Type B pancreatic cell (in vitro differentiated cells): Measurements from ENCODE around the gene BCL10. TPM values are rescaled to one million over a fixed set of nuclear protein-coding genes. Genes with fewer than 3 reads are reported as not detected.

Experiments
- DNase-seq: peaks from one replicate; pipeline ENCODE4 v3.0.0; 2021; ENCODE audit warnings: mixed read lengths; ENCODE audit not compliant: unreplicated experiment; ENCODE audit errors: extremely low spot score
- H3K27ac Mint-ChIP-seq: 2 replicates; pipeline ENCODE4 v1.8.0; 2021; ENCODE audit warnings: mild to moderate bottlenecking, mixed read lengths
- H3K27me3 Mint-ChIP-seq: 2 replicates; pipeline ENCODE4 v1.8.0; 2021; ENCODE audit warnings: mixed read lengths
- H3K36me3 Mint-ChIP-seq: 2 replicates; pipeline ENCODE4 v1.8.0; 2021; ENCODE audit warnings: mixed read lengths
- H3K4me1 Mint-ChIP-seq: one replicate; pipeline ENCODE4 v1.8.0; 2021; ENCODE audit warnings: mixed read lengths; ENCODE audit not compliant: unreplicated experiment
- H3K4me3 Mint-ChIP-seq: 2 replicates; pipeline ENCODE4 v1.8.0; 2021; ENCODE audit warnings: mild to moderate bottlenecking, mixed read lengths
- H3K9me3 Mint-ChIP-seq: 2 replicates; pipeline ENCODE4 v1.8.0; 2021; ENCODE audit warnings: mixed read lengths
- total RNA-seq: library from RNA; stranded (reverse); gene quantifications from 2 replicates; pipeline ENCODE4 v1.2.1, GENCODE V29; 2021; ENCODE audit warnings: low replicate concordance
- TF ChIP-seq, protein P1 (sequence below): fragments of 200-600 bp; sonication (generic); conservative IDR thresholded peaks from 2 replicates; pipeline ENCODE4 v1.5.0; 2021; ENCODE audit warnings: antibody characterized with exemption, mild to moderate bottlenecking

The BCL10 gene
- total RNA-seq, 1 donor from 2014 or later, result 25.0 TPM

GRCh38 chr1:85220756-85221201 lies 55.7 kb downstream of the BCL10 start:
- no peak for DNase-seq
- Mint-ChIP-seq H3K27me3 (no peaks in the 10 kb centered on the region), H3K27ac (no peak overlapping the region), H3K4me1 (peaks cover 25% of the 10 kb centered on the region), H3K36me3 (no peaks in the 10 kb centered on the region), H3K9me3 (no peaks in the 10 kb centered on the region), H3K4me3 (no peak overlapping the region)
- TF ChIP-seq, protein P1, sequence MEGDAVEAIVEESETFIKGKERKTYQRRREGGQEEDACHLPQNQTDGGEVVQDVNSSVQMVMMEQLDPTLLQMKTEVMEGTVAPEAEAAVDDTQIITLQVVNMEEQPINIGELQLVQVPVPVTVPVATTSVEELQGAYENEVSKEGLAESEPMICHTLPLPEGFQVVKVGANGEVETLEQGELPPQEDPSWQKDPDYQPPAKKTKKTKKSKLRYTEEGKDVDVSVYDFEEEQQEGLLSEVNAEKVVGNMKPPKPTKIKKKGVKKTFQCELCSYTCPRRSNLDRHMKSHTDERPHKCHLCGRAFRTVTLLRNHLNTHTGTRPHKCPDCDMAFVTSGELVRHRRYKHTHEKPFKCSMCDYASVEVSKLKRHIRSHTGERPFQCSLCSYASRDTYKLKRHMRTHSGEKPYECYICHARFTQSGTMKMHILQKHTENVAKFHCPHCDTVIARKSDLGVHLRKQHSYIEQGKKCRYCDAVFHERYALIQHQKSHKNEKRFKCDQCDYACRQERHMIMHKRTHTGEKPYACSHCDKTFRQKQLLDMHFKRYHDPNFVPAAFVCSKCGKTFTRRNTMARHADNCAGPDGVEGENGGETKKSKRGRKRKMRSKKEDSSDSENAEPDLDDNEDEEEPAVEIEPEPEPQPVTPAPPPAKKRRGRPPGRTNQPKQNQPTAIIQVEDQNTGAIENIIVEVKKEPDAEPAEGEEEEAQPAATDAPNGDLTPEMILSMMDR, result no peak

DNA sequence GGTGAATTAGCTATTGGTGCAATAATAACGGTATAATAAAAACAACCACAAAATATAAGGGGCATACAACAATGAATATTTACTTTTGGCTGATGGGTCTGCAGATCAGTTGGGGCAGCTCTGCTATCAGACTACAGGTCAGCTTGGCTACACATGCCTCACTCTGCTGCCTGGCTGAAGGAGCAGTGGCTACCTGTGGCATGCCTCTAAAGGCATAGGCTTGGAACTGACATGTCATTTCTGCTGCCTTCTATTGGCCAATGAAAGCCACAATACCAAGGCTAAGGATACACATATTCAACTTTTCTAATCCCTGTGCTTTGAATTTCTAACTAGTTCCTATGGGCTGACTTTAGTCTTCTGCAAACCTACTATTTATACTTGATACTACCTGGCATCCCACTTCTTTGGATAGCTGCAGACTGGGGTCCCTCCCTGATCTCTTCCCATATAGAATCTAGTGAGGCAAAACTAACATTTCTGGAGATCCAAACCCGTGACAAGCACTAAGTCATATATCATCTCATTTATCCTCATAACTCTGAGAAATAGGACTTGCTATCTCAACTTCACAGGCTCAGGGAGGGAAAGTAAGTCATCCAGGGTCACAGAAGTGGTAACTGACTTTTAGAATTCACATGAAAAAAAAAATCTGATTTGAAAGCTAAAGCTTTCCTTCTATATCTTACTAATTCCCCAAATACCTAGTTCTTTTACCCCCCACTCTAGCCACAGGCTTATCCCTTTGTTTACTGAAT lies 56.4 kb downstream of the BCL10 start:
- Mint-ChIP-seq H3K4me3 (no peak overlapping the region), H3K9me3 (no peaks in the 10 kb centered on the region), H3K4me1 (peaks cover 22% of the 10 kb centered on the region), H3K27me3 (no peaks in the 10 kb centered on the region), H3K36me3 (no peaks in the 10 kb centered on the region), H3K27ac (no peak overlapping the region)
- no peak for DNase-seq
- TF ChIP-seq, protein P1, result no peak

GRCh38 chr1:85216697-85217096 lies 59.7 kb downstream of the BCL10 start:
- H3K27ac Mint-ChIP-seq, result no peak overlapping the region
- no peak overlapping the region for H3K4me3 Mint-ChIP-seq
- H3K4me1 Mint-ChIP-seq, result peaks cover 13% of the 10 kb centered on the region
- H3K27me3 Mint-ChIP-seq, result no peaks in the 10 kb centered on the region
- H3K36me3 Mint-ChIP-seq, result no peaks in the 10 kb centered on the region
- no peak for DNase-seq
- TF ChIP-seq, protein P1, result no peak
- no peaks in the 10 kb centered on the region for H3K9me3 Mint-ChIP-seq

Other genes starting within 250 kb of the BCL10 start
- 3.4 and 7.2 TPM in 2 replicates for gene MCOLN3, start 228.1 kb downstream of the BCL10 start, total RNA-seq
- 9.4 and 10.3 TPM in 2 replicates for gene SYDE2, start 75.6 kb downstream of the BCL10 start, total RNA-seq
- gene C1orf52, start 17.0 kb downstream of the BCL10 start, total RNA-seq, result 24.9 and 31.2 TPM in 2 replicates
- 27.7 and 28.6 TPM in 2 replicates for gene DDAH1, start 188.5 kb upstream of the BCL10 start, total RNA-seq